Skin epidermis (tissue), 12 donors: ENCODE results near the gene ADAMTS2.
"Not testable (repeated sequence)": the region's sequence is repeated elsewhere in the genome, so short reads cannot be mapped to it uniquely, and the experiment has no call there.

Experiments used
- H3K27ac ChIP-seq, 21 experiments: fragments of 200-600 bp; sonication (generic) in 11 of 21; one replicate each; pipeline ENCODE4 v1.5.0; 2020; ENCODE audit warnings: mild to moderate bottlenecking in 3 of 21, inconsistent platforms in 2 of 21, moderate library complexity in 2 of 21
- H3K4me3 ChIP-seq, 7 experiments: fragments of 200-600 bp; sonication (generic) in 2 of 7; one replicate each; pipeline ENCODE4 v1.5.0; 2020; ENCODE audit warnings: inconsistent platforms in 2 of 7, mild to moderate bottlenecking in 2 of 7, moderate library complexity in 1 of 7

Gene ADAMTS2

DNA sequence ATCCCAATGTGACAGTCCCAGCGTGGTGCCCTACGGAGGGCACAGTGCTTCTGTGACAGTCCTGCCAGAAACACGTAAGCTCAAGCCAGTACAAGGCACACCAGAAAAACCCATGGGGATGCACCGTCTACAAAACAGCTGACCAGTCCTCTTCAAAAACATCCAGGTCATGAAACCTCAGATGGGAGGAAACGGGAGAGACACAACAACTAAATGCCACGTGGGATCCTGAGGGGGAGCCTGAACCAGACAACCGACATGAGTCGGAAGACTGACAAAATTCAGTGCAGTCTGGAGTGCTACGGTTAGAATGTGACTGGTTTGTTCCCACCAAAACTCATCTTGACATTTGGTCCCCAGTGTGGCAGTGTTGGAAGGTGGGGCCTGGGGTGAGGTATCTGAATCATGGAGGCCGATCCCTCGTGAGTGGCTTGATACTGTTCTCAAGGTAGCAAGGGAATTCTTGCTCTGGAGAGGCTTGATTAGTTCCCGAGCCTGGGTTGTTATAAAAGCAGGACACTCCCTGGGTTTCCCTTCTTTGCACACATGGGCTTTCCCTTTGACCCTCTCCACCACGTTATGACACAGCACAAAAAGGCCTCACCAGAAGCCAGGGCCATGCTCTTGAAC lies 55.4 kb downstream of the ADAMTS2 start:
- no peak overlapping the region for H3K27ac ChIP-seq
- no peak overlapping the region for H3K4me3 ChIP-seq

DNA sequence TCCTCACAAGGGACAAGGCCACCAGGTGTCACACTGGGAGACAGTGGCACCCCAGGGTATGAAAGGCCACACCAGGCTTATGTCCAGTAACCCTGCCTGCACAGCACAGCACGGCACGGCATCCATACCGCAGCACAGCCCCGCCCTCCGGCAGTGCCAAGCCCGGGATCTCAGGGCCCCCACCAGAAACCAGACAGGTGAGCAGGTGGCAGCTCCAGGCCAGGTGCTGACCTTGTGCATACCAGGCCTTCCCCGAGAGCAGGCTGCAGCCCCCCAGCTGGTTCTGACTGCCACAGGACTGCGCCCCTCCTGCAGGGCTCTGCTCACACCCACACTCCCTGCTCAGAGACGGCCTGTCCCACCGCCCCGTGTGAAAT lies 56.5 kb downstream of the ADAMTS2 start:
- Histone ChIP-seq H3K27ac (no peak overlapping the region), H3K4me3 (no peak overlapping the region)

DNA sequence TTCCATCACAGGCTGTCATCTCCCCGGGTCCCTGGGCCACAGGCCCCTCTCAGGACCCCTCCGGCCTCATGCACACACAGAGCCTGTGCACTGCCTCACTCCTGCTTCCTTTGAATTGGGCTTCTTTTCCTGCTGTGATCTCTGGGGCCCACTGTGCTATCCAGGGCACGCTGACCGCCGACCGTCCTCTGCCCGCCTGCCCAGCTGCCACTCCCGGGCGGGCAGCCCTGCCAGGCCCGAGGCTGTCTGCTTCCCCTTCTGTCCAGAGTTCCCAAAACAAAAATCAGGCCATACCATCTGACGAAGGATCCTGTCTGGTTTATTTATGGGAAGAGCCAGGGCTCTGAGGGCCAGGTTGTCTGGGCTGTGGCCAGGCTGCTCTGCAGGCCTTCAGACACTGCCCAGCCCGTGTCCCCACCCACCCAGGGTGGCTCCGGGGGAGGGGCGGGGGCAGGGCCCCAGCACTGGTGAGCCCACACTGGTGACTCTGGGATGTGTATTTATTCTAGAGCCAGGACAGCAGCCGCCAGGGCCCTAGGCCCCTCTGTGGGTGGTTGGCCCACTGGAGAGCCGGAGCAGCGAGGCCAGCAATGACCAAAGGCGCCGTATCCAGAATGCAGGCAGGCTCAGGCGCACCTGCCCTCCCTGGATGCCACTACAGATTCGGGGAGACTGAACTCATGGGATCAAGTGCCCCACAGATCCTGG lies 57.0 kb downstream of the ADAMTS2 start:
- Histone ChIP-seq H3K4me3 (no peak overlapping the region), H3K27ac (no peak overlapping the region)

DNA sequence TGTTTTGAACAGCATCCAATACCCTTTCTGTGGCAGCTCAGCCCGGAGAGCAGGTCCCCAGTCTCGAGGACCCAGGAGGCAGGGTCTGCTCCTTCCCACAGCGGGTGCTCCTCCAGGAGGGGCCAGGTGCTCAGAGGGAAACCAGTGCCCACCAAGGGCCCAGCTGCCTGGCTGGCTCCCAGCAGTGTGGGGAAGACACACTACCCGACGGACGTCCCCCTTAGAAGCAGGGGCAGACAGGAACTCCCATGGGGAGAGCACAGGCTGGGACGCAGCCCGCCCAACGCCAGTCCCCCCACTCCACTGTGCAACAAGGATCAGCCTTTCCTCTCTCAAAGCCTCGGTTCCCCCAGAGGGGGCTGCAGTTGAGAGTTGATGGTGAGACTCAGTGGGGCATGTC lies 57.6 kb downstream of the ADAMTS2 start:
- Histone ChIP-seq H3K4me3 (no peak overlapping the region), H3K27ac (no peak overlapping the region)

DNA sequence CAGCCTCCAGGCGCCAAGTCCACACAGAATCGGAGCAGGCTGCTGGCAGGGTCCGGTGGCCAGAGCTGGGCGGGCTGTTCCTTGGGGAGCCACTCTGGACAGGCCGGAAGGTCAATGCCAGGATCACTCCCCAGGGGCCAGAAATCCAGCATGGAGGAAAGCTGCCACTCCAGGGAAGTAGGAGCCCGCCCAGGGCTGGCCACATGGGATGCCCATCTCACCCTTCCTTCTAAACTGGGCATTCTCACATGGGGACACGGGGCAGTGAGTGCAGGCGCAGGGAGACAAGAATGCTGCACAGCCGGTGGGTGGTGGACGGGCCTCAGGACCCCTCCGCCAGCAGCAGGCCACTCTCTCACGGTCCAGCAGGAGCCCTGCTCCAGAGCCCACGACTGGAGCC lies 58.2 kb downstream of the ADAMTS2 start:
- Histone ChIP-seq H3K4me3 (no peak overlapping the region), H3K27ac (no peak overlapping the region)

DNA sequence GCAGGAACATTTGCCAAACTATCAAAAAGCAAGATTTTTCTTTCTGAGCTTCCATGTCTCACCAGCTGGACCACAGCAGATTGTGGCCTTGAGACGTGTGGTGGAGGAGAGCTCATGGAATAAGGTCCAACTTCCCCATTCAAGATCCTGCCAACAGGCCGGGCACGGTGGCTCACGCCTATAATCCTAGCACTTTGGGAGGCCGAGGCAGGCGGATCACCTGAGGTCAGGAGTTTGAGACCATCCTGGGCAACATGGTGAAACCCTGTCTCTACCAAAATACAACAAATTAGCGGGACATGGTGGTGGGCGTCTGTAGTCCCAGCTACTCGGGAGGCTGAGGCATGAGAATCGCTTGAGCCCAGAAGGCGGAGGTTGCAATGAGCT lies 59.5 kb downstream of the ADAMTS2 start:
- H3K27ac ChIP-seq, H3K4me3 ChIP-seq: not testable (repeated sequence)

DNA sequence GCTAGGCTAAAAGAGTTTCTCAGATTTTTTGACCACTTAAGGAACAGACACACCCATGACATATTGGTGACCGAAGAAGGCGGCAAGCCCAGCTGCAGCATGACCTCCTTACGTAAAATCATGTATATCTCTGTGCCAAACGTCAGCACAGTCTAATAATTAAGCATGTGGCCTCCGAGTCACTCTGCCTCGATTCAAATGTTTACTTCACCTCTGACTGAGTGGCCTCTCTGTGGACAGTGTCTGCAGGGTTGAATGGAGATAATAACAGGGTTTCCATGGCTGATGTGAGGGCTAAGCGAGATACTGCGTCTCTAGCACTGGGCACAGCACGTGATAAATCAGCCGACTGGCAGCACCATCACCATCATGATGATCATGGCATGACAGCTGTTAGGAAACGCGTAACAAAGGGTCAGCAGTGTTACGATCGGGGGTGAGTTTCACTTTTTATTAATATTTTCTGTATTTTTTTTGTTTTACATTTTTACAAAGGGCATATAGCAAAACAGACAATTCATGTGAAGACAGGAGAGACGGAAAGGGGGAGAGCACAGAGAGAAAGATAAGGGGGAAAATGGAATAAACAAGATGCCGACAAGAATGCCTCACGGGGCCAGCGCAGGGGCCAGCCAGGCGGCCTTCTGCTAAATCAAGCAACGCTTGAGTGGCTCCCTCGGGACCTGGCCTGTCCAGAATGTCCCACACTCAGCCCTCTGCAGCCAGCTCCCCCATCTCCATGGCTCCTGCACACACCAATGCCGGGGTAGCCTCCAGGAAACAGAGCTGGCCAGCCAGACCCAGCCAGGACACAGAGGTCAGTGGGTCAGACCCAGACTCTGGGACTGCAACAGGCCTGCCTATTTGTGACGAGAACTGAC lies 60.3 kb downstream of the ADAMTS2 start:
- no peak overlapping the region for H3K27ac ChIP-seq
- no peak overlapping the region for H3K4me3 ChIP-seq

DNA sequence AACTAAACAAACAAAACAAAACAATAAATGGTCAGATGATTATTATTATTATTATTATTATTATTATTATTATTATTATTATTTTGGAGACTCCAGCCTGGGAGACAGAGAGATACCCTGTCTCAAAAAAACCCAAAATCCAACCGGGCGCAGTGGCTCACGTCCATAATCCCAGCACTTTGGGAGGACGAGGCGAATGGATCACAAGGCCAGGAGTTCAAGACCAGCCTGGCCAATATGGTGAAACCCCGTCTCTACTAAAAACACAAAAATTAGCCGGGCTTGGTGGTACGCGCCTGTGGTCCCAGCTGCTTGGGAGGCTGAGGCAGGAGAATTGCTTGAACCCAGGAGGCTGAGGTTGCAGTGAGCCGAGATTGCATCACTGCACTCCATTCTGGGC lies 61.4 kb downstream of the ADAMTS2 start:
- H3K27ac ChIP-seq, H3K4me3 ChIP-seq: not testable (repeated sequence)

DNA sequence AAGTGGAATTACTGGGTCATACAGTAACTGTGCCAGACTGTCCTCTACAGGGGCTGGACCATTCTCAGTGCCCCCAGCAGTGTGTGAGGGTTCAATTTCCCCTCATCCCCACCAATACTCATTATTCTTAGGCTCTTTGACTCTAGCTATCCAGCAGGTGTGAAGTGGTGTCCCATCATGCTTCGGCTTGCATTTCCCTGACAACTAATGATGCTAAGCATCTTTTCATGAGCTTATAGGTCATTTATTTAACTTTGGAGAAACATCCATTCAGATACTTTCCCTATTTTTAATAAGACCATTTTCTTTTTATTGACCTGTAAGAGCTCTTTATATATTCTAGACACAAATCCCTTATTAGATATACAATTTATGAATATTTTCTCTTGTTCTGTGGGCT lies 63.6 kb downstream of the ADAMTS2 start:
- no peak overlapping the region for H3K4me3 ChIP-seq
- H3K27ac ChIP-seq: no peak overlapping the region

DNA sequence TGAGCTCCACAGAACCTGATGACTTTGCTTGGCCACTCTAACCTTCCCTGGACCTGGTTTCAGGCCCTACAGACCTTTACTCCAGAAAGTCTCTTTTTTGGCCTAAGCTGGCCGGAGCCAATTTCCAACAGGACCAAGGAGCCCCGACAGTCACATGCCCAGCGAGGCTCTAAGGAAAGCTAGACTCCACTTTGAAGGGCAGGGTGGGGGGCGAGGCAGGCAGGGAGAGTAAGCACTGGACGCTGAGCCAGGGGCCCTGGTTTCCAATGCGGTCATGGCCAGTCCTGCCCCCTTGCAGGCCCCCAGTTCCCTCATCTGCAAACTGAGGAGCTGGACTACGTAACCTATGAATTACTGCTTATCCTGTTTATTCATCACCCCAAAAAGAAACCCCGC lies 65.2 kb downstream of the ADAMTS2 start:
- H3K4me3 ChIP-seq: no peak overlapping the region
- no peak overlapping the region for H3K27ac ChIP-seq

DNA sequence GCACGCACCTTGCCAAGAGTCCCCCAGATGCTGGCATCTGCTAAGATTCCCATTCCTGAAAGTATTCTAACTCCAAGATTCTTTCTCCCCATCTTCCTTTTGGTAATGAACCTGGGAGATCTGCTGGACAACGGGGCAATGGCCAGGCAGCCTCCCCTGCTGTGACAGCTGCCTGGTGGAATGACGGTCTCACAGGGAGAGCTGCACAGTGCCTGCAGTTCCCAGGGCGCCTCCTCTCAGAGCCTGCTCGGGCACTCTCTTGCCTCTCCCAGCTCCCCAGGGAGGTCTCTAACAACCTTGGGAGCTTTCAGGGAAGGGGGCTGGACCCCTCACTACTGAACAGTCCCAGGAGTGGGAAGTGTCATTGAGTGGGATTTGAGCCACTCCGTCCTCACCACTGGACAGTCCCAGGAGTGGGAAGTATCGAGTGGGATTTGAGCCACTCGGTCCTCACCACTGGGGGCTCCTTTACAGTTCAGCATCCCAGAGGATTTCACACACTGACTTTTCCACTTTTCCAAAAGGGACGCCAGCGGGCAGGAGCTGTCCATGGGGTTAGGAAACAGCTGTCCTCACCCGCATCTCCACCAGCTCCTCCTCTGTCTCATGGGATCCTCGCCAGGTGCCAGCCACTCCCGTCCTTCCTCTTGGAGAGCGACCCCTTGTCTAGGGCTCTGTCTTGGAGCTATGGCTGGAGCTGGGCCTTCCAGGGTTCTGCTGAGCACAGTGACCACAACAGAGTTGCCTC lies 65.7 kb downstream of the ADAMTS2 start:
- Histone ChIP-seq H3K27ac (no peak overlapping the region), H3K4me3 (no peak overlapping the region)

DNA sequence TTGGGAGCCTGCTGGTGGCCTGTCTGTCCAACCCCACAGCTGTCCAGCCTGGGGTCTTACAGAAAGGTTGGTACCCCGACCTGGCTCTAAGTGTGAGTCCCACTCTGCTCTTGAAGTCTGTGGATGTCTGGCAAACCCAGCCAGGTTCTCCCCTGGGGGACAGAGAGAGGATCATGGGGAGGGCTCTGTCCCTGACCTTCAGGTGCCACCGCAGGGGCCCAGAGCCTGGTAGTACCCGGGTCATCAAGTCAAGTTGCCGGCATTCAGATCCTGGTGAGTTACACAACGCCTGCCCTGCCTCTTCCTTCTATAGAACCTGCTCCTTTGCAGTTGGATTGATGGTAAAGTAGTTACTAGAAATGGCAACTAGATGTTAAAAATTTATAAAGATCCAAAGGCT lies 66.7 kb downstream of the ADAMTS2 start:
- H3K4me3 ChIP-seq: no peak overlapping the region

DNA sequence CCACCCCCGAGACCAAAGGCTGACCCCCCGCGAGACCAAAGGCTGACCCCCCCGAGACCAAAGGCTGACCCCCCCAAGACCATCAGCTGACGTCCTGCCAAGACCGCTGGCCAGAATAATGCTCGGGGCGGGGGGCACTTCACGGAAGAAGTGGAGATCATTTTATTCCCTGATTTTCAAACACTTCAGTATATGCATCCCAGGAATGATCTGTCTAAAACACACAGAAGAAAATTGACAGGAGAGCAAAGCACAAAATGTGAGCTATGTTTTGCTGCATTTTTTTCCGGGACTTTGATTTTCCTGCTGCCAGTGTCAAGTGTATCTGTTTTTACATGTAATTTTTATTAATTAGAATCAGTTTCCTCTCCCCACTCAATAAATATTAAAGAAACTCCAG lies 67.1 kb downstream of the ADAMTS2 start:
- Histone ChIP-seq H3K27ac (no peak overlapping the region), H3K4me3 (no peak overlapping the region)

More for the DNA sequence above, 66.7 kb downstream of the ADAMTS2 start:
- H3K27ac ChIP-seq: no peak overlapping the region

DNA sequence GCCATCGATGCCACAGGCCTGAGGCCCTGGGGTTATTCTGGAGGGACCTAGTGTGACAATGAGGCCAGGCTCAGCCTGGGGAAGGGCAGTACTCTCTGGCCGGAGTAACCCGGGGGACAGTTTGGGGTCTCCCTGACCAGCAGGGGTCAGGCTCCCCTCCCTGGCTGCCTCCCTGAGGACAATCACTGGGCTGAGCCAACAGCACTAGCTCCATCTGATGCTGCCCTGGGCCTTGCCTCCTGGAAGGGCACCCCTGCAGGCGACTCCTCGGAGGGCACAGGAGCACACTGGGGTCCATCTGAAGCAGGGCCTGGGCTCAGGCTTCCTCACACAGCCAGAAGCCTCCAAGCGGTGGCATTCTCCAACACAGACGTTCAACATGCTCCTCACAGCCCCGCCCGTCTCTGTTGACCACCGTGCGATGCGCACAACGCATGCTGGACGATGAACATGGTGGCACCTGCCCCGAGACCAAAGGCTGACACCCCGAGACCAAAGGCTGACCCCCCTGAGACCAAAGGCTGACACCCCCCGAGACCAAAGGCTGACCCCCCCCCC lies 68.3 kb downstream of the ADAMTS2 start:
- no peak overlapping the region for H3K4me3 ChIP-seq
- peak overlapping the region in 10 of 21 experiments; percentile 9 to 85 (median 46) for H3K27ac ChIP-seq

DNA sequence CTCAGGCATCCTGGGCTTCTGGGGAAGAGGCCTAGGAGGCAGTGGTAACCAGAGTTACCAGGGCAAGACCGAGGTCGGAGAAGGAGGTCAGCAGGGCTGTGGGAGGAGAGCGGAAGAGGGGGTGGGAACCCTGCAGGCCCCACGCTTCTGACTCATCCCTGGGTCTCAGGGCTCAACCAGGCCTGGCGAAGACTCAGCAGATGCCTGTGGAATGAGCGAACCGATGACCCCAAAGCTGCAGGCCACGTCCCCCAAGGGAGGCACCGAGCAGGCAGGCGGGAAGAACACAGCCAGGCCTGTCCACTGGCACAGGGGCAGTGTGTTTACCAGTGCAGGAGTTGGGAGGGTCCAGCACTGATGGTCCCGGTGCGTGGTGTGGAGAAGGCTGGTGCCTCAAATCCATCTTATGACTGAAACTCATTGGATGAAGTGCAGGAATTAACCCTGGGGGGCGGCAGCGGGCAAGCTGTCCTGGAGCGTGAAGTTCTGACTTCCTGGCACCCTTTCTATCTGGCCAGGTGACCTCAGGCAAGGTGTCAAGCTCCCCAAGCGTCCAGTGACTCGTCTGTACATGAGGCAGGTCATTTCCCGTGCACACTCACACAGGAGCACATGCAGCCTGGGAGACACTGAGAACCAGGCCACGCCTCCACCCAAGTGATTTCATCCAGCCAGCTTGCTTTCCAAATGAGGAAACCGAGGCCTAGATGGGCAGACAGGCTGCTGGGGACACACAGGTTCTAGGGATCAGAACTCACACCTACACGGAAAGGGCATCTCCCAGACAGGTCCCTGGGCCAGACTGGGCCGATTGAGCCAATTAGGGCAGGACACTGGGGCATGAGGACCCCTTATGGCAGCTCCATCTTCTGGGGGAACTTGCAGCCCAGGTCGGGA lies 69.1 kb downstream of the ADAMTS2 start:
- no peak overlapping the region for H3K4me3 ChIP-seq

DNA sequence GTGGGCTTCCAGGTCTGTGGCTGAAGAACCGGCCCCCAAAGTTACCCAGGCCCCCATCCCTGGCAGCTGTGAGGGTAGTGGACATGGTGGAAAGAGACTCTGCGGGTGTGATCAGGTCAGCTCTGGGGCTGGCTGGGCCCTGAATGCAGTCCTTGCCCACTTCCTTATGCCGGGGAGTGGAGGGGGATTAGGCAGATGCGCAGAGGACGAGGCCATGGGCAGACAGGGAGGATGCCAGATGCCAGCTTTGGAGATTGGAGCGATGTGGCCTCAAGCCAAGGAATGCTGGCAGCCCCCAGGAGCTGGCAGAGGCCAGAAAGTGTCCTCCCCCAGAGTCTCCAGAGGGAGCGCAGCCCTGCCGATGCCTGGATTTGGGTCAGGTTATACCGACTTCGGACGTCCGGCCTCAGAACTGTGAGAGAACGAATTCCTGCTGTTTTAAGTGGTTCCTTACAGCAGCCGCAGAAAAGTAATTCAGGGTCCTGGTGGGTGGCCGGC lies 69.8 kb downstream of the ADAMTS2 start:
- no peak overlapping the region for H3K4me3 ChIP-seq
- peak overlapping the region in 16 of 21 experiments; percentile 24 to 85 (median 59) for H3K27ac ChIP-seq

More for the DNA sequence above, 69.1 kb downstream of the ADAMTS2 start:
- H3K27ac ChIP-seq: peak overlapping the region in 15 of 21 experiments; percentile 13 to 85 (median 62)

DNA sequence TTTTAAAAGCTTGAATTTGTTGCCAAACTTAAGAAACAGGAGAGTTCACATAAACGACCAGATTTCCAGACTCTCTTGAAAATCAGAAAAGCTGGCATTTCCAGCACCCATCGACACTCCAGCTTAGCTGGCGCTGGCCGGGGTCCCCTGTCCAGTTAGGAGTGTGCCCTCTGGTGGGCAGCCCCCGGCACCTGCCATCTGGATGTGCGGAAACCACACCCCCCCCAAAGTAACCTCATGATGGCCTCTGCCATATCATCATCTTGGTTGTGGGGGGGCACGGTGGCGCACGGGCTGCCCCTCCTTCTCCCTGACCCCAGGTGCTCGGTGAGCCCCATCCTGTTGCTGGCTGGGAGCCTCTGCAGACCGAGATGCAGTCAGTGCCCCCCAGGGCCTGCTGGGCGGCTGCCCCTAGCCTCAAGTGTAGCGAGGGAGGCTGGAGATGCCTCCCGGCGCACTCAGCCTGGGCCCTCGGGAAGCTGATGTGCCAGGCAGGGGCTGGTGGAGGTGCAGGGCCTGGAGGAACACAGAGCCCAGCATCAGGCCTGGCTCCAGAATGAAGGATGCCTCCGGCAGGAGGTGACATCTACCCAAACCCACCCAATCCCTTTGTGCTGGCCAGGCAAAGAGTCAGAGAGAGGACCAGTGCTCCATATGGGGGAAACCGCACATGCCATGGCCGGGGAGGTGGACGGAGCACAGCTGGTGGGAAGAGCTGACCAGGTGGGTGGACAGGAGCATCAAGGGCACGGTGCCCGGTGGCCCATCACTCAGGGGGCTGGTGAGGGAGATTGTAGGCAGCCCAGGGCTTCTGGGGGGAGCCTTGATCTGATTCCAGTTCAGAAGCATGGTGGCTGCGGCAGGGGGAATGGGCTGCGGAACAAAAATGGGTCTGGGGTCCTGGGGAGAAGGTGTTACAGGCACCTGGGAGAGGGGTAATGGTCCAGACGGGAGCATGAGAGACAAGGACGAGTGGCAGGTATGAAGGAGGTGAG lies 70.6 kb downstream of the ADAMTS2 start:
- H3K27ac ChIP-seq: peak overlapping the region in 11 of 21 experiments; percentile 34 to 85 (median 62)

More for the DNA sequence above, 70.6 kb downstream of the ADAMTS2 start:
- no peak overlapping the region for H3K4me3 ChIP-seq
